ENCODE measurements around the gene DUSP15. TPM values are rescaled to one million over a fixed set of nuclear protein-coding genes. Genes with fewer than 3 reads are reported as not detected.
"Not testable (repeated sequence)": the region's sequence is repeated elsewhere in the genome, so short reads cannot be mapped to it uniquely, and the experiment has no call there.

DUSP15 gene
- polyA plus RNA-seq, 2 of the 4 experiments (the other 2 are of a cell fraction), result 0.53 to 1.3 TPM

- TF ChIP-seq RARB (CRISPR knock-in tag; IDR thresholded peaks at IDR 0.05), result no peak
- TF ChIP-seq ELK1 (IDR thresholded peaks at IDR 0.05; ENCODE audit: low read depth, low read length), result no peak
- no peak for TF ChIP-seq JUNB (IDR thresholded peaks at IDR 0.05)
- peak; percentile 57; the same call in 1 of the 2 replicates for TF ChIP-seq KDM1A (IDR thresholded peaks at IDR 0.05; ENCODE audit: low read depth)
- TF ChIP-seq PBX3 (IDR thresholded peaks at IDR 0.05), result no peak
- ATAC-seq, result no peak
Observed at GRCh38 chr20:31831211-31831610, 39.1 kb downstream of the DUSP15 start.

GRCh38 chr20:31830406-31830981, 39.8 kb downstream of the DUSP15 start:
- TF ChIP-seq PBX3 (IDR thresholded peaks at IDR 0.05) (no peak), RFX5 (IDR thresholded peaks at IDR 0.05) (no peak), HDAC2 (IDR thresholded peaks at IDR 0.05) (no peak), CHD4 (IDR thresholded peaks at IDR 0.05; ENCODE audit: borderline replicate concordance) (no peak), HOXB13 (CRISPR knock-in tag; IDR thresholded peaks at IDR 0.05; ENCODE audit: low read depth) (no peak), NR3C1 (IDR thresholded peaks at IDR 0.05) (no peak), TP53 (CRISPR knock-in tag; IDR thresholded peaks at IDR 0.05) (no peak), CBX2 (IDR thresholded peaks at IDR 0.05; ENCODE audit: borderline replicate concordance, low read depth) (no peak)
- ATAC-seq (no peak), FAIRE-seq (no peak), DNase-seq (ENCODE audit: low read depth in 1 of 2, low spot score in 1 of 2) (no peak)
- WGBS (ENCODE audit: missing lambda C conversion rate), result 88% methylated on average over 6 of the region's 8 CpGs
- Histone ChIP-seq H3K9me3 (no peaks in the 10 kb centered on the region), H3K4me2 (no peak overlapping the region), H3K4me1 (peaks cover 13% of the 10 kb centered on the region), H3K4me3 (no peak overlapping the region), H3K27ac (no peak overlapping the region; a peak in 1 of 6 replicates)
- ChIA-PET POLR2A (no interaction called here), CTCF (interaction anchor here (0.8 to 10.8 kb wide), 9 partner anchors 8 to 200 kb away, joined by 3 to 133 read pairs (median 4); partner anchors contain the start of gene FOXS1)

More at GRCh38 chr20:31831211-31831610, 39.1 kb downstream of the DUSP15 start:
- CTCF ChIA-PET, result interaction anchor here (1.1 to 10.8 kb wide), 7 partner anchors 9 to 200 kb away, joined by 3 to 133 read pairs (median 25); partner anchors contain the start of gene FOXS1
- H3K9me3 ChIP-seq, result no peaks in the 10 kb centered on the region
- peaks cover 20% of the 10 kb centered on the region for H3K4me1 ChIP-seq
- POLR2A ChIA-PET, result no interaction called here
- no peak overlapping the region for H3K4me3 ChIP-seq
- 72% methylated on average over 6 of the region's 6 CpGs for WGBS (ENCODE audit: missing lambda C conversion rate)
- FAIRE-seq (no peak), DNase-seq (ENCODE audit: low read depth in 1 of 2, low spot score in 1 of 2) (no peak)
- peak overlapping the region in 1 of 2 experiments; percentile 7; a peak in 1 of 6 replicates for H3K27ac ChIP-seq
- H3K4me2 ChIP-seq, result no peak overlapping the region

GRCh38 chr20:31829731-31830130, 40.6 kb downstream of the DUSP15 start:
- Histone ChIP-seq H3K4me3 (no peak overlapping the region), H3K9me3 (no peaks in the 10 kb centered on the region), H3K4me1 (peaks cover 6% of the 10 kb centered on the region; the same call in 1 of the 3 replicates), H3K27ac (no peak overlapping the region), H3K4me2 (no peak overlapping the region)
- ChIA-PET CTCF (interaction anchor here (0.8 to 10.8 kb wide), 8 partner anchors 8 to 201 kb away, joined by 3 to 125 read pairs (median 4); partner anchors contain the start of gene FOXS1), POLR2A (no interaction called here)
- TF ChIP-seq RFX5 (IDR thresholded peaks at IDR 0.05) (no peak), ELK1 (IDR thresholded peaks at IDR 0.05; ENCODE audit: low read depth, low read length) (no peak), HEYL (CRISPR knock-in tag; IDR thresholded peaks at IDR 0.05) (no peak), CHD2 (IDR thresholded peaks at IDR 0.05; ENCODE audit: low read length, partially characterized antibody) (no peak), TFCP2L1 (CRISPR knock-in tag; IDR thresholded peaks at IDR 0.05) (no peak), EHF (CRISPR knock-in tag; IDR thresholded peaks at IDR 0.05) (no peak)
- no peak for DNase-seq (ENCODE audit: low read depth in 1 of 2, low spot score in 1 of 2)
- ATAC-seq, result no peak
- FAIRE-seq, result no peak
- 87% methylated on average over 6 of the region's 6 CpGs for WGBS (ENCODE audit: missing lambda C conversion rate)

- H3K9me3 ChIP-seq; H3K4me3 ChIP-seq; POLR2A ChIA-PET; H3K27ac ChIP-seq; FAIRE-seq; ATAC-seq; DNase-seq (ENCODE audit: low read depth in 1 of 2, low spot score in 1 of 2); H3K4me2 ChIP-seq: not testable (repeated sequence)
- H3K4me1 ChIP-seq, result peaks cover 16% of the 10 kb centered on the region; the same call in 1 of the 3 replicates
- CTCF ChIA-PET, result interaction anchor here (0.7 to 6.8 kb wide), 5 partner anchors 19 to 229 kb away, joined by 4 to 80 read pairs (median 25); no protein-coding TSS in a partner anchor
- WGBS (ENCODE audit: missing lambda C conversion rate), result 95% methylated on average over 11 of the region's 11 CpGs
Observed at GRCh38 chr20:31828016-31828415, 42.3 kb downstream of the DUSP15 start.
